Measurements from ENCODE around the gene PRSS57.

Gene PRSS57

GRCh38 chr19:644363-644762 is 50.9 kb downstream of the PRSS57 start:
- Histone ChIP-seq H3K36me3 (ENCODE audit: insufficient read depth, low read length) (peaks cover 16% of the 10 kb centered on the region; the same call in 1 of the 2 replicates), H3K9me3 (ENCODE audit: low read depth, low read length) (no peaks in the 10 kb centered on the region), H3K27ac (peak overlapping the region; percentile 54; the same call in 1 of the 2 replicates), H3K4me3 (no peak overlapping the region), H3K9ac (ENCODE audit: insufficient read length) (no peak overlapping the region)
- no peak for DNase-seq (ENCODE audit: low read depth, low spot score)
- TF ChIP-seq FOXP2 (optimal IDR thresholded peaks at IDR 0.05; ENCODE audit: control extremely low read depth, extremely low read length, insufficient read depth): no peak
- TF ChIP-seq EZH2 (IDR thresholded peaks at IDR 0.05): no peak
- no peak for TF ChIP-seq POLR2AphosphoS5 (IDR thresholded peaks at IDR 0.05; ENCODE audit: borderline replicate concordance, low read depth, low read length)

GRCh38 chr19:643736-644135 is 51.5 kb downstream of the PRSS57 start:
- TF ChIP-seq FOXP2 (optimal IDR thresholded peaks at IDR 0.05; ENCODE audit: control extremely low read depth, extremely low read length, insufficient read depth): no peak
- no peak for TF ChIP-seq POLR2AphosphoS5 (IDR thresholded peaks at IDR 0.05; ENCODE audit: borderline replicate concordance, low read depth, low read length)
- no peak for TF ChIP-seq EZH2 (IDR thresholded peaks at IDR 0.05)
- H3K4me3 ChIP-seq: no peak overlapping the region
- H3K9ac ChIP-seq (ENCODE audit: insufficient read length): no peak overlapping the region
- H3K27ac ChIP-seq: no peak overlapping the region
- DNase-seq (ENCODE audit: low read depth, low spot score): no peak
- H3K36me3 ChIP-seq (ENCODE audit: insufficient read depth, low read length): peaks cover 13% of the 10 kb centered on the region; the same call in 1 of the 2 replicates
- no peaks in the 10 kb centered on the region for H3K9me3 ChIP-seq (ENCODE audit: low read depth, low read length)

DNA sequence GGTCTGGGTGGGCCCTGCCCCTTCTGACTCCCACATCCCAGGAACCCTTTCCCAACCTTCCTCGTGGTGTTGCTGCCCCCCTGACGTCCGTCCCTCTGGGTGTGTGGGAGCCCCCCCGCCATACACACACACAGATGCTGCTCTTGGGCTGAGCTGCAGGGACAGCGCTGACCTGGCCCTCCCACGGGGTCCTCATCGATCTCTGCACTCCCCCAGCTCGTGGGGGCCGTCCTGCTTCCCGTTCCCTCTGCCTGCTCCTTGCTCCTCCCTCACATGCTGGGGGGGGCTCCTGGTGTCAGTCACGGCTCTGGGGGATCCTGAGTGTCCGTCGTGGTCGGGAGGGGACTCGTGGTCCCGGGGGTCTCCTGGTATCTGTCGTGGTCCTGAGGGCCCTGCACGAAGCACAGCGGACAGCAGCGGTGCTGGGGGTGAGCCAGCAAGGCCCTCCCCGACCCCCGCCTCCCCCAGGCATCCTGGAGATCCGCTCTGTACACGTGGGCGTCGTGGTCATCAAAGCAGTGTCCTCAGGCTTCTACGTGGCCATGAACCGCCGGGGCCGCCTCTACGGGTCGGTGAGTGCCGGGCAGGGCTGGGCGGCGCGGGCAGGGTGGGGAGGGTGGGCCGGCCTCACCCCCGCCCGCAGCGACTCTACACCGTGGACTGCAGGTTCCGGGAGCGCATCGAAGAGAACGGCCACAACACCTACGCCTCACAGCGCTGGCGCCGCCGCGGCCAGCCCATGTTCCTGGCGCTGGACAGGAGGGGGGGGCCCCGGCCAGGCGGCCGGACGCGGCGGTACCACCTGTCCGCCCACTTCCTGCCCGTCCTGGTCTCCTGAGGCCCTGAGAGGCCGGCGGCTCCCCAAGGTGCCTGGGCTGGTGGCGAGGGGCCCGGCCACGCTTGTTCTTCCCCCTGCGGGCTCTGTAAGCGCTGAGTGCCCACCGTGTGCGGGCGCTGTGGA is 52.2 kb downstream of the PRSS57 start:
- H3K4me3 ChIP-seq: no peak overlapping the region
- peaks cover 13% of the 10 kb centered on the region; the same call in 1 of the 2 replicates for H3K36me3 ChIP-seq (ENCODE audit: insufficient read depth, low read length)
- no peak overlapping the region for H3K9ac ChIP-seq (ENCODE audit: insufficient read length)
- H3K27ac ChIP-seq: no peak overlapping the region
- TF ChIP-seq EZH2 (IDR thresholded peaks at IDR 0.05) (no peak), POLR2AphosphoS5 (IDR thresholded peaks at IDR 0.05; ENCODE audit: borderline replicate concordance, low read depth, low read length) (no peak), FOXP2 (optimal IDR thresholded peaks at IDR 0.05; ENCODE audit: control extremely low read depth, extremely low read length, insufficient read depth) (no peak)
- DNase-seq (ENCODE audit: low read depth, low spot score): no peak
- H3K9me3 ChIP-seq (ENCODE audit: low read depth, low read length): no peaks in the 10 kb centered on the region

DNA sequence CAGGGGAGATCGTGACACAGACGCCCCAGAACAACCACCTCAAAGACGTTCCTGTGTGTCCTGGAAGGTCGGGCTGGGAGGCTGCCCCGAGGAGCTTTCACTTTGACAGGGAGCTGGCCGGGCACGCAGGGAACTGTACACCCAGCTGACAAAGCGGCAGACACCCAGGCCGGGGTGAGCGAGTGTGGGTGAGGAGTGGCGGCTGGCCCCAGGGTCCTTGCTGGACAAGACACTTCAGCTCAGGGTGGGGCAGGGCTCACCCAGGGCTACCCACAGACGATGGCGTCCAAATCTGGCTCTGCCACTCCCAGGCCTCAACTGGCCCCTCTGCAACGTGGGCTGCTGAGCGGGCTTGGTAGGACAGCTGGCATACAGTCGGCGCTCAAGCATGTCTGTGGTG is 53.5 kb downstream of the PRSS57 start:
- Histone ChIP-seq H3K9me3 (ENCODE audit: low read depth, low read length) (no peaks in the 10 kb centered on the region), H3K4me3 (no peak overlapping the region), H3K27ac (no peak overlapping the region), H3K9ac (ENCODE audit: insufficient read length) (no peak overlapping the region), H3K36me3 (ENCODE audit: insufficient read depth, low read length) (peaks cover 5% of the 10 kb centered on the region; the same call in 1 of the 2 replicates)
- no peak for DNase-seq (ENCODE audit: low read depth, low spot score)
- no peak for TF ChIP-seq POLR2AphosphoS5 (IDR thresholded peaks at IDR 0.05; ENCODE audit: borderline replicate concordance, low read depth, low read length)
- no peak for TF ChIP-seq EZH2 (IDR thresholded peaks at IDR 0.05)
- no peak for TF ChIP-seq FOXP2 (optimal IDR thresholded peaks at IDR 0.05; ENCODE audit: control extremely low read depth, extremely low read length, insufficient read depth)

- DNase-seq (ENCODE audit: low read depth, low spot score): no peak
- Histone ChIP-seq H3K9ac (ENCODE audit: insufficient read length) (no peak overlapping the region), H3K27ac (no peak overlapping the region), H3K36me3 (ENCODE audit: insufficient read depth, low read length) (no peaks in the 10 kb centered on the region), H3K4me3 (no peak overlapping the region), H3K9me3 (ENCODE audit: low read depth, low read length) (no peaks in the 10 kb centered on the region)
- TF ChIP-seq EZH2 (IDR thresholded peaks at IDR 0.05): no peak
- TF ChIP-seq POLR2AphosphoS5 (IDR thresholded peaks at IDR 0.05; ENCODE audit: borderline replicate concordance, low read depth, low read length): no peak
- TF ChIP-seq FOXP2 (optimal IDR thresholded peaks at IDR 0.05; ENCODE audit: control extremely low read depth, extremely low read length, insufficient read depth): no peak
Observed at GRCh38 chr19:640606-641189, 54.6 kb downstream of the PRSS57 start.

- TF ChIP-seq EZH2 (IDR thresholded peaks at IDR 0.05) (no peak), FOXP2 (optimal IDR thresholded peaks at IDR 0.05; ENCODE audit: control extremely low read depth, extremely low read length, insufficient read depth) (no peak), POLR2AphosphoS5 (IDR thresholded peaks at IDR 0.05; ENCODE audit: borderline replicate concordance, low read depth, low read length) (no peak)
- no peak for DNase-seq (ENCODE audit: low read depth, low spot score)
- Histone ChIP-seq H3K9me3 (ENCODE audit: low read depth, low read length) (no peaks in the 10 kb centered on the region), H3K4me3 (peak overlapping the region; percentile 69), H3K9ac (ENCODE audit: insufficient read length) (no peak overlapping the region), H3K27ac (no peak overlapping the region), H3K36me3 (ENCODE audit: insufficient read depth, low read length) (no peaks in the 10 kb centered on the region)
Observed at GRCh38 chr19:640161-640558, 55.1 kb downstream of the PRSS57 start.

GRCh38 chr19:639253-640160 is 55.7 kb downstream of the PRSS57 start, which contains the start of gene FGF22:
TSS of gene FGF22 (plus strand) at chr19:639879. CDS start at chr19:639926, 47 bp downstream.
- H3K4me3 ChIP-seq: peak within 1 kb of the TSS; percentile 77
- TF ChIP-seq FOXP2 (optimal IDR thresholded peaks at IDR 0.05; ENCODE audit: control extremely low read depth, extremely low read length, insufficient read depth): no peak
- H3K36me3 ChIP-seq (ENCODE audit: insufficient read depth, low read length): no peaks in the 10 kb centered on the region
- H3K9ac ChIP-seq (ENCODE audit: insufficient read length): no peak within 1 kb of the TSS
- H3K27ac ChIP-seq: no peak within 1 kb of the TSS
- no peak for DNase-seq (ENCODE audit: low read depth, low spot score)
- H3K9me3 ChIP-seq (ENCODE audit: low read depth, low read length): no peaks in the 10 kb centered on the region

DNA sequence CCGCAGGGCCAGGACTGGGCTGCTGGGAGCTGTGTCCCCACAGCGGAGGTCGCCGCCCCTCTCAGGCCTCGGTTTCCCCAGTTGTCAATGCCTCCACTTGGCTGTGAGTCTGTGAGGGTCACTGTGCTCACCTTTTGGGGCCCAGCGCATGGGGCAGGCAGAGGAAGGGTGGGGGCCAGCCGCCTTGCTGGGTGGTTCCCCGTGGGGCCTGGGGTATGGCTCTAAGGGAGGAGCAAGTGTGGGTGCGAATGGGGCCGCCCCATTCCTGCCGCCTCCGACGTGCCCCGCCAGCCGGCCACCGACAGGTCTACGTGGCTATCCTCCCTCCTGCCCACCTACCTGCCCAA is 56.4 kb downstream of the PRSS57 start:
- H3K9me3 ChIP-seq (ENCODE audit: low read depth, low read length): no peaks in the 10 kb centered on the region
- no peak overlapping the region for H3K9ac ChIP-seq (ENCODE audit: insufficient read length)
- TF ChIP-seq EZH2 (IDR thresholded peaks at IDR 0.05): no peak
- TF ChIP-seq FOXP2 (optimal IDR thresholded peaks at IDR 0.05; ENCODE audit: control extremely low read depth, extremely low read length, insufficient read depth): no peak
- TF ChIP-seq POLR2AphosphoS5 (IDR thresholded peaks at IDR 0.05; ENCODE audit: borderline replicate concordance, low read depth, low read length): no peak
- no peak overlapping the region for H3K27ac ChIP-seq
- no peaks in the 10 kb centered on the region for H3K36me3 ChIP-seq (ENCODE audit: insufficient read depth, low read length)
- DNase-seq (ENCODE audit: low read depth, low spot score): no peak
- H3K4me3 ChIP-seq: peak overlapping the region; percentile 77
